ENCODE data around the gene NPR3.

DNA sequence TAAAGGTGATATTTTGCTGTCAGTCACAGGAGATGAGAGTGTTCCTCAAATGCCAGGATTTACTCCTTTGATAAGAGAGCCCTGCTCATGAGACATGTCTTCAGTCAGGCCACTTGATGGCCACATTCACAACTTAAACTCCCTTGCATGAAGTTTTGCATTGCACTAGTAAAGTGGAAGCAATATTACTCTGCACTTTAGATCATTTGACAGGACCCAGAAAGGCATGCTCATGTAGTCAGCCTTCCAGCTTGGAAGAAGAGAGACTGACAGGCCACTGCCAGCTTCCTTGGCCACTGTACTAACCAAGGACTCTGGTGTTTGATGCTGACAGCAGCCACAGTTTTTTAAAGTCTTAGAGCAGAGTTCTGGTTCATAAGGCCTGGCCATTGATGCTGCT is 42.6 kb downstream of the NPR3 start:
- TF ChIP-seq YY1 (IDR thresholded peaks at IDR 0.05; ENCODE audit: insufficient read depth, insufficient read length) (no peak), SUZ12 (IDR thresholded peaks at IDR 0.05; ENCODE audit: extremely low read depth, insufficient read depth, insufficient read length) (no peak), ZNF274 (IDR thresholded peaks at IDR 0.05; ENCODE audit: low read depth, low read length) (no peak)
